ENCODE measurements around the gene AR.

- TF ChIP-seq POLR2A (IDR thresholded peaks at IDR 0.05; ENCODE audit: low read depth, low read length) (no peak), POLR2AphosphoS5 (IDR thresholded peaks at IDR 0.05; ENCODE audit: low read depth, low read length) (no peak), POU2F2 (IDR thresholded peaks at IDR 0.05; ENCODE audit: low read depth, low read length) (no peak), SPI1 (IDR thresholded peaks at IDR 0.05; ENCODE audit: low read depth, low read length) (no peak), TAF1 (IDR thresholded peaks at IDR 0.05; ENCODE audit: low read depth, low read length) (no peak), PAX5 (IDR thresholded peaks at IDR 0.05; ENCODE audit: insufficient read depth, low read length, severe bottlenecking) (no peak)
Observed at GRCh38 chrX:67717571-67717970, 173.8 kb downstream of the AR start.
